HS-5 (cell line): Measurements from ENCODE around the gene PGA5.
"Not testable (repeated sequence)": the region's sequence is repeated elsewhere in the genome, so short reads cannot be mapped to it uniquely, and the experiment has no call there.

Experiments used
- DNase-seq: peaks from one replicate; pipeline ENCODE4 v3.0.0-alpha.2; 2012; ENCODE audit warnings: low read depth

PGA5 gene

DNA sequence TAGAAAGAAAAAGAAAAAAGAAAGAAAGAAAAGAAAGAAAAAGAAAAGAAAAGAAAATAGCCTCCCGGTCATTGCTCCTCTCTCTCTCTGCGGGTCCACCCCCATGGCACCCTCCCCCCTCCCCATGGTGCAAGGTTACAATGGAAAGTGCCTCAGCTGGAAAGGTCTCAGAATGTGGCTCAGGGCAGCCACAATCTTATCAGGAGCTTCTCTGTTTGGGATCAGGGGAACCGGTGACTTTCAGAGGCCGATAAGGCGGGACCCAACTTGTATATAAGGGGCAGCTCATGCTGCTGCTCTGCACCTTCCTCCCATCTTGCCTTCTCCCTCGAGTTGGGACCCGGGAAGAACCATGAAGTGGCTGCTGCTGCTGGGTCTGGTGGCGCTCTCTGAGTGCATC is at the start of gene PGA5:
TSS of gene PGA5 (plus strand) at position 301 of the 400 bp plus-strand sequence. CDS start at position 353, 52 bp downstream.
- DNase-seq = not testable (repeated sequence)

DNA sequence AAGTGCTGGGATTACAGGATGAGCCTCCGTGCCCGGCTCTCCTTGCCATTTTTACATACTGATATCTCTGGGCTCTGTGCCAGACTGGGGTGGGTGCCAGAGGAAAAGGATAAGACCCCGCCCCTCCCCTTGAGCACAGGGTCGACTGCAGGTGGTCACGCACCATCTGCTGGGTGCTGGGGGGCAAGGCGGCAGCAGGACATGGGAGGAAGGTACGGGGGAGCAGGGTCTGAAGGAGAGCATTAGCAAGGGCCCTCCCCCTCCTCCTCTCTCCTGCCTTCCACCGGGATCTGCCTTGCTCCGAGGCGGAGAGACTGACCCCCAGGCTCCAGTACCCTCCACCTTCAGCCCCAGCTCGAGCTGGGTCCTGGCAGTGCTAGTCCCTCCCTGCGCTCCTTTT is 47.4 kb upstream of the PGA5 start:
- DNase-seq = no peak

DNA sequence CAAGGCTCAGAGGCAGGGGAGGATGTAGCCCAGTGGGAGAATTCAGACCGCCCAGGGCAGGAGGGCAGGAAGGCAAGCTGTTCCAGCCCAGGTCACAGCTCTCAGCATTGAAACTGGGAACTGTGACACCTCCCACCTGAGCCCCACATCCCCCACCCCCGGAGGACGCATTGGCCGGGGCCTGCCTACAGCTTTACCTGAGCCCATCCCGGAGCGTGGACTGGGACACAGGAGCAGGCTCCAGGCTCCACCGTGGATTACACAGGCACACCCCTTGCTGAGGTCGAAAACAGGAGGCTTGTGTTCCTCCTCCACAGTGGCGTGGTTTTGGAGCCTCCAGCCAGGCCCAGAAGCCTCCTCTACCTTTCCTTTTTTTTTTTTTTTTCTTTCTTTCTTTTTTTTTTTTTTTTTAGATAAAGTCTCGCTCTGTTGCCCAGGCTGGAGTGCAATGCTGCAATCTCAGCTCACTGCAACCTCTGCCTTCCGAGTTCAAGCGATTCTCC is 46.8 kb upstream of the PGA5 start:
- no peak for DNase-seq

DNA sequence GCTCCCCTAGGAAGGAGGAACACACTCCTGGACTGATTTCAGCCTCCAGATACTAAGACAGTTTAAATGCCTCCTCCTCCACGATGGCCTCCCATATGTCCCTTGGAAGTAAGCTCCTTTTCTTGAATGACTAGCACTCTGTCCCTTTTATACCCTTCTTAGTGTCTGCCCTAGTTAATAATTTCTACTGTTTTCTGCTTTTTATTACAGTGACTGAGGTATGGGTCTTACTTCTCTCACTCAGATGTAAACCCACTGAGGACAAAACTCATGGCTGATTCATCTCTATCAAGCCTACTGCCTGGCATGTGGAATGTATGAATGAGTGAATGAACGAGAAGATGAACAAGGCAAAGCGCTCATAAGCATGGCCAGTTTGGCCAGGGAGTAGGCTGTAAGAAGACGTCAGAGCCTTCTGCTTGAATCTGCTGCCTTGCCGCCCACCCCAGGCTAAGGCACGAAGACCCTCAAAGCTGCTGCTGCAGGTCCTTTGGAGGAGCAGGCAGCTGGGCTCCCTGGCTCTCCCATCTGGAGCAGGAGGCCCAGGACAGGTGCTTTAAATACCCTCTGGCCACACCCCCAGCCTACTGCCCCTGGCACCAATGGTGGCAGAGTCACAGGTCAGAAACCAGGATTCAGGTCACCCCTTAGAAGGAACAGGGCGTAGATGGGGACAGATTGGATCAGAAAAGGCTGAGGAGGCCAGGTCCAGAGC is 45.8 kb upstream of the PGA5 start:
- DNase-seq = no peak

DNA sequence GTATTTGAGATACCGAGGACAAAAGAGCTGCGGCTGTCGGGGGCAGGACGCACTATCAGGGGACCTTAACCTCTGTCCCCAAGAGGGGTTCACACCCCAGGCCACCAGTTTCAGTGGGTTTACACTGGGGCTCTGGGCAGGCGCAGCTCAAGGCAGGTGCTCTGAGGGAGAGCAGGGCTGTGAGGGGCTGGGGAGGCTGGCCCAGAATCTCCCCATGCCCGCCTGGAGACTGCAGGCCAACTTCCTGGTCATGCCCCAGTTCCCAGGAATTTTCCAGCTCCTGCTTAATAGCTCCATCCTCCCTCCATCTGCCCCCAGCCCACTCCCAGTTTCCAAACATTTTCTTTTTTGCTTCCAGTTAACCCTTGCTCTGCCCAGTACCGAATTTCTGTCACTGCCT is 45.3 kb upstream of the PGA5 start:
- no peak for DNase-seq

DNA sequence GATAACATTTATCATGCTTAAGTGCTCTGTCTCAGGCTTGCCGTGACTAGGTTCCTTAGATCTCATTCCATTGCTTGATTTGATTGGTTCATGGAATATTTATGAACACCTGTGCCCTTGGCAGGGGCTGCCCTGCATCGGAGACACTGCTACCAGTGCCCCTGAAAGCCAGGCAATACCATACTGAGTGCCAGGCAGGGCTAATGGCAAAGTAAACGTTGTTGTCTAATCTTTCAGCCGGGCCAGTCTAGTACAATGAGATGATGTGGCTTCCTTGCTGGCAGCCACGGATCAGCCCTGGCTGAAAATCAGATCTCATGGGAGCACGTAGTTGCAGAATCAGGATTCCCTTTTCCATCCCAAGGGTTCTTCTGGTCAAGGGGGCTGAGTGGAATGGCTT is 42.6 kb upstream of the PGA5 start:
- no peak for DNase-seq

DNA sequence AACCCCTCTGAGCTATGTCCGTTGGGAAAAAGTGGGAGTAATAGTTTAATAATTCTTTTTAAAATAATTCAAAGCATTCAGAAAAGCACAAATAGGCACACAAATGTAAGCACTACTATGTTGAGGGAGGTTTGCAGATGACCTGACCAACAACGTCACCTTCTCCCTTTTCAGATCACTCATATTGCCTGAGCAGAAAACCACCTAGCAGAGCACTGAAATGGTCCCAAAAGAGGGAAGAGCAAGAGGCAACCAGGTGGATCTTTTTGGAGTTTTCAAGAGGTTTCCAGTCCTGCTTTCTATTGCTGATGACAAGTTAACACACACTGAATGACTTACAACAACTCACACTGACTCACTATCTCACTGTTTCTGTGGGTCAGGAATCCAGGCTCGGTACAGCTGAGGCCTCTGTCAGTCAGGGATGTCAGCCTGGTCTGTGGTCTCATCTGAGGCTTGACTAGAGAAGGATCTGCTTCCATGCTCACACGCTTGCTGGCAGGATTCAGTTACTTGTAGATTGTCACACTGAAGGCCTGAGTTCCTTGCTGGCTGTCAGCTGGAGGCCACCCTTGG is 41.9 kb upstream of the PGA5 start:
- DNase-seq = no peak

DNA sequence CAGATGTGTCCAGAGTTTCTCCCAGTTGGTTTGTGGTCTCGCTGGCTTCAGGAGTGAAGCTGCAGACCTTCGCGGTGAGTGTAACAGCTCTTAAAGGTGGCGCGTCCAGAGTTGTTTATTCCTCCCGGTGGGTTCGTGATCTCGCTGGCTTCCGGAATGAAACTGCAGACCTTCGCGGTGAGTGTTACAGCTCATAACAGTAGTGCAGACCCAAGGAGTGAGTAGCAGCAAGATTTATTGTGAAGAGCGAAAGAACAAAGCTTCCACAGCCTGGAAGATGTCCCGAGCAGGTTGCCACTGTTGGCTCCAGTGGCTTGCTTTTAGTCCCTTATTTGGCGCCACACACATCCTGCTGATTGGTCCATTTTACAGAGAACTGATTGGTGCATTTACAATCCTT is 39.5 kb upstream of the PGA5 start:
- no peak for DNase-seq

DNA sequence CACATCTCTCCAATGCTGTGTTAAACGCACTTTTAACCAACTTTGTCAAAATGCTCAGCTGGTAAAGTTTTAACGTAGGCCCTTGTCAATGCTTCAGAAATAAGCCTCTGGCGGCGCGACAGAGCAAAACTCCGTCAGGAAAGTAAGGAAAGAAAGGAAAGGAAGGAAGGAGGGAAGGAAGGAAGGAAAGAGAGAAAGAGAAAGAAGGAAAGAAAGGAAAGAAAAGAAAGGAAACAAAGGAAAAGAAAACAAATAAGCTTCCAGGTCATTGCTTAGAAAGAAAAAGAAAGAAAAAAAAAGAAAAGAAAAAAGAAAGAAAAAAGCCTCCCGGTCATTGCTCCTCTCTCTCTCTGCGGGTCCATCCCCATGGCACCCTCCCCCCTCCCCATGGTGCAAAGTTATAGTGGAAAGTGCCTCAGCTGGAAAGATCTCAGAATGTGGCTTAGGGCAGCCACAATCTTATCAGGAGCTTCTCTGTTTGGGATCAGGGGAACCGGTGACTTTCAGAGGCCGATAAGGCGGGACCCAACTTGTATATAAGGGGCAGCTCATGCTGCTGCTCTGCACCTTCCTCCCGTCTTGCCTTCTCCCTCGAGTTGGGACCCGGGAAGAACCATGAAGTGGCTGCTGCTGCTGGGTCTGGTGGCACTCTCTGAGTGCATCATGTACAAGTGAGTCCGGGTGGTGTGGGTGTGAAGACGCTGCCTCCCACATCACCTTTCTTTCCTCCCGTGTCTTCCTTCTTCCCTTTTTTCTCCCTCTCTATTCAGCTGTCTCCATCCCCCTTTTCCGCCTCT is 37.8 kb upstream of the PGA5 start, which contains the start of gene PGA3:
TSS of gene PGA3 (plus strand) at position 566 of the 797 bp plus-strand sequence. CDS start at position 616, 50 bp downstream.
- not testable (repeated sequence) for DNase-seq

DNA sequence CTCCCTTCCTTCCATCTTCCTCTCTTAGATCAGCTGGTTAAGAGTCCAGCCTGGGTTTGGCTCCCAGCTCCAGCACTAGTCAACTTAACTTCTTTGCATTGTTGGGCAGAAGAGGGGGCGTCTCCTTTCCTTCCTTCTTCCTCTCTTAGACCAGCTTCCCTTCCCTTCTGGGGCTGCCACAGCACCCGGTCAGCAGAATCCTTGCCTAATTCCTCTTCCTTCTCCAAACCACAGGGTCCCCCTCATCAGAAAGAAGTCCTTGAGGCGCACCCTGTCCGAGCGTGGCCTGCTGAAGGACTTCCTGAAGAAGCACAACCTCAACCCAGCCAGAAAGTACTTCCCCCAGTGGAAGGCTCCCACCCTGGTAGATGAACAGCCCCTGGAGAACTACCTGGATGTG is 37.1 kb upstream of the PGA5 start:
- DNase-seq = not testable (repeated sequence)

DNA sequence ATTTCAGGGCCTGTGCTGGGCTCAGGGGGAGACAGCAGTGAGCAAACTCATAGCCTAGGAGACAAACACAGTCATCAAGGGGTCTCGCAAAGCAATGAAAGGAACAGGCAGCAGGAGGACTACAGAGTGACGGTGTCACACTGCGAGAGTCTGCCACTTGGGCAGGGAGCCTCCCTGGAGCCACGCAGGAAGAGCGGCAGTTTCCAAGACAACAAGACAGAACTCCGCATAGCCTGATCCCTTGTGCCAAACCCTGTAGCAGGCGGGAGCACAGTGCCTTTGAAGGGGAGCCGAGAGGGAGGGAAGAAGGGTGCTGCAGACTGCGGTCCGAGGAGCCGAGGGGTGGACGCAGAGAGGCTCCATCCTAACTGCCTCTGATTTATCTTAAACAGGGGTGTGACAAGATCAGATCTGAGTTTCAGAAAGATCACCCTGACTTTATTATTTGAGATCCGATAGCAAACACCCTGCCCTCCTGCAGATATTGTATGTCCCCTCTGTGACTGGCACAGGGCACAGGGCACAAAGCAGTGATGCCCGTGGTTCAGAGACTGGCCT is 36.4 kb upstream of the PGA5 start:
- DNase-seq = not testable (repeated sequence)

DNA sequence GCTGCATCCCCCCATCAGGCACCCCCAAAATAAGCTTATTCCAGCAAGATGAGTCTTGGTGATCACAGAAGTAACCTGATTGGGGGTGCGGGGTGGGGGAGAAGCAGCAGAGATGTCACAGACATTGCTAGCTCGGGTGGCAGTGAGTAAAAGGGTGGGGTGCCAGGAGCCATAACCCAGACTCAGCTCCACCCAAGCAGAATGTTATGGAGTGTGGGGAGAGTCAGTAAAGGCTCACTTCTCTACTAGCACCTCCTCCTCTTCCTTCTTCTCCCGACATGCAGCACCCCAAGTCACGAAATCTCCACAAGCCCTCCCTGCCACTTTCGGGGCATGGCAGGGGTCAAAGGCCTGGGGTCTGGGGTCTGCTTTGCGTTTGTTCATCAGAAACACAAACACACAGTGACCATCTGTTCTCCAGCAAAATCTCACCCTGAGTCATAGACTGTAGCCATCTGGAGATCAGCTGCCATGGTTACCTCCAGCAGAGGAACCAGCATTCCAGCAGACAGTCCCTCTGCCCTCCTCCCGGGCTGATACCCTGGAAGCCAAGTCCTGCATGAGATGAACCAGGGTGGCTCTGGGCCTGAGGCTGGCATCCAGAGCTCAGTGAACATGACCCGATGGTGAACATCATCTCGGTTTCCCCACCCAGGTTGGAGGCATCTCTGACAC is 33.2 kb upstream of the PGA5 start:
- DNase-seq = not testable (repeated sequence)

DNA sequence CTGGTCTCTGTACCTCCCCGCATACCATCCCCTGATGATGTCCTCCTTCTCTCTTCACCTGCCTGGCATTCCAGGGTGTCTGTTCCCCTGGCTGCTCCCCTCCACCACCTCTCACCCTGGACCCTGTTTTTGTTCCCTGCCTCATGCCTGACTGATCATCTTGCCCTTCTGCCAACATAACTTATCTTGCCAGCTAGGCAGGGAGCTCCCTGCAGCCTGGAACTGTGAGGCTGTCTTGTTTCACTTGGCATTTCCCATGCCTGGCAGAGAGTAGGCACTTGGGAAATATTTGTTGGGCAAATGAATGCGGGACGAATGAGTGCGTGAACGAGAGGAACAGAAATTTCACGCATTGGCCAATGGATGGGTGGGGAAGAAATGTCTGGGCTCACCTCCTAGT is 30.3 kb upstream of the PGA5 start:
- DNase-seq = not testable (repeated sequence)

DNA sequence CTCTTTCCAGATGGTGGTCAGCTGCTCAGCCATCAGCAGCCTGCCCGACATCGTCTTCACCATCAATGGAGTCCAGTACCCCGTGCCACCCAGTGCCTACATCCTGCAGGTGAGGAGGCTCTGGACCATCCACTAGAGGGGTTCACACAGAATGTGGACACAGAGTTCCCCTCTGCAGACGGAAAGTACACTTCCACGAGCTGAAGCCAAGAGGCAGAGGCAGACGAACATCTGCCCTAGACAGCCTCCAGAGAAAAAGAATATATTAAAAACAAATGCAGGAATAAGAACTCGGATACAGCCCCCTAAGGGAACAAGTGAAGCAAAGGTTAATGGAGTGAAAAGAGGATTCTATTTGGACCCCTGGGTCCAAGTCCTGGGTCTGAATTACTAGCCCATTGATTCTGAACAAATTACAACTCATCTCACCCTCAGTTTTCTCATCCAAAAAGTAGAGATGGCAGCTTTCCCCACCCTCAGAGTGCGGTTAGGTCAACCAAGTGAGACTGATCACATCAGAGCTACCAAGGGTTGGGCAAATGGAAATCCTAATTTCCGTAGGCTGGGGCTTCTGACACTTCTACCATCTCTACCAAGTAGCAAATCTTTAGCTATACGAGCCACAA is 29.5 kb upstream of the PGA5 start:
- not testable (repeated sequence) for DNase-seq

DNA sequence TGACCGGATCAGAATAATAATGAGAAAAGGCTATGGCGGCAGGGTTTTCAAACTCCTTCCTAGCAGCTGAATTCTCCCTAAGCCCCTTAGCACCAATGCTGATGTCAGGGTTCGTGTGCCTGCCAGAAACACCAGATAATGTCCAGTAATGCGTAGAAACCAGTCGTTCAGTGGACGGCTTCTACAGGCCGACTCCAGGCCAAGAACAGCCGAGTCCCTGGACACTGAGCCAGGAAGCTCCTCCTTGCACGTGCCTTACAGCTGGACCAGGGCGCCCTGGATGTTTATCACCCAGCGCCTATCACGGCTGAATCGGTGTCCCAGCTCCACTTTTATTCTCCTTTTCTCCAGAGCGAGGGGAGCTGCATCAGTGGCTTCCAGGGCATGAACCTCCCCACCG is 28.8 kb upstream of the PGA5 start:
- not testable (repeated sequence) for DNase-seq

DNA sequence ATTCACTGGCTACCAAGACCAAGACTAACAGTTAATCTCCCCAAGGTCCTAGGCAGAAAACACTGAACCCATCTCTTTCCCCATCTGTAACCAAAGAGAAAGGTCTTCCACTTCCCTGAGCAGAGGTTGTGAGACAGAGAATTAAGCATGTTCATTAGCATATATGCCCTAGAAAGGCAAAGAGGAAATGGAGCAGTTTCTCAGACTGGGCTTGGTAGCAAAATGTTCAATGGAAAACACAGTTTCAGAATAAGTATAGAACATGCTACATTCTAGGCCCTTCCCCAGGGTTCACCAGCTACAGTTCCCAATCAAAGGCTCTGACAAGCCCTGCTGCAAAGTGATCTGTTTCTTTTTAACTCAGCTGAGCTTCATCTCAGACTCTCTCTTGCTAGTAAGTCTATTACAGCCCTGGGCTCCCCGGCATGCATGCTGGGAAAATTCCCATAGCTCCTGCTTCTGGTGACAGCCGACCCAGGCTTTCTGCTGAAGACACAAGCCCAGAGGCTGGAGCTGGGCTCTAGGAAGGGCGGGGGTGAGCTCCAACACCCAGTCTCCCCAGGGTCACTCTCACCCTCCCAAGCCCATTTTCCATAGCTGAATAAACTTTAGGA is 27.2 kb upstream of the PGA5 start:
- not testable (repeated sequence) for DNase-seq

DNA sequence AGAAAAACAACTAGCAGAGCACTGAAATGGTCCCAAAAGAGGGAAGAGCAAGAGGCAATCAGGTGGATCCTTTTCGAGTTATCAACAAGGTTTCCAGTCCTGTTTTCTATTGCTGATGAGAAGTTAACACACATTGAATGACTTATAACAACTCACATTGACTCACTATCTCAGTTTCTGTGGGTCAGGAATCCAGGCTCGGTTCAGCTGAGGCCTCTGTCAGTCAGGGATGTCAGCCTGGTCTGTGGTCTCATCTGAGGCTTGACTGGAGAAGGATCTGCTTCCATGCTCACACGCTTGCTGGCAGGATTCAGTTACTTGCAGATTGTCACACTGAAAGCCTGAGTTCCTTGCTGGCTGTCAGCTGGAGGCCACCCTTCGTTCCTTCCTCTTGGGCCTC is 22.7 kb upstream of the PGA5 start:
- not testable (repeated sequence) for DNase-seq

DNA sequence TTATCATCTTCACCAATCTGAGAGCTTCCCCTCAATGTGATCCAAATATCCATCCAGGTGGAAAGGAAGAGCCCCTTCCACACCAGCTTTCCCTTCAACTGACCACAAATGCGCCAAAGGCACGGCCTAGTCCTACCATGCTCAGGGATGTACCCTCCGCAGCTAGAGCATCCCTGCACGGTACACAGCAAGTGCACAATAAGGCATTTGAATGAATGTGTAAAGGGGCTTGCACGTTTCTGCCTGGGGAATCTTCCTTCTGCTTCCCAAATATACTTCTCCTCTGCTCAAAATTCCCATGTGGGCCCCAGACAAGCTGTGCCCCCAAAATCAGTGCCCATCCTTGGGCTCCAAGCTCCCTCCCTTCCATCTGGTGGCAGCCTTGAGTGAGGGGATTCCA is 22.0 kb upstream of the PGA5 start:
- DNase-seq = not testable (repeated sequence)

DNA sequence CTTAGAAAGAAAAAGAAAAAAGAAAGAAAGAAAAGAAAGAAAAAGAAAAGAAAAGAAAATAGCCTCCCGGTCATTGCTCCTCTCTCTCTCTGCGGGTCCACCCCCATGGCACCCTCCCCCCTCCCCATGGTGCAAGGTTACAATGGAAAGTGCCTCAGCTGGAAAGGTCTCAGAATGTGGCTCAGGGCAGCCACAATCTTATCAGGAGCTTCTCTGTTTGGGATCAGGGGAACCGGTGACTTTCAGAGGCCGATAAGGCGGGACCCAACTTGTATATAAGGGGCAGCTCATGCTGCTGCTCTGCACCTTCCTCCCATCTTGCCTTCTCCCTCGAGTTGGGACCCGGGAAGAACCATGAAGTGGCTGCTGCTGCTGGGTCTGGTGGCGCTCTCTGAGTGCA is 18.9 kb upstream of the PGA5 start, which contains the start of gene PGA4:
TSS of gene PGA4 (plus strand) at position 301 of the 400 bp plus-strand sequence. CDS start at position 355, 54 bp downstream.
- DNase-seq = not testable (repeated sequence)

DNA sequence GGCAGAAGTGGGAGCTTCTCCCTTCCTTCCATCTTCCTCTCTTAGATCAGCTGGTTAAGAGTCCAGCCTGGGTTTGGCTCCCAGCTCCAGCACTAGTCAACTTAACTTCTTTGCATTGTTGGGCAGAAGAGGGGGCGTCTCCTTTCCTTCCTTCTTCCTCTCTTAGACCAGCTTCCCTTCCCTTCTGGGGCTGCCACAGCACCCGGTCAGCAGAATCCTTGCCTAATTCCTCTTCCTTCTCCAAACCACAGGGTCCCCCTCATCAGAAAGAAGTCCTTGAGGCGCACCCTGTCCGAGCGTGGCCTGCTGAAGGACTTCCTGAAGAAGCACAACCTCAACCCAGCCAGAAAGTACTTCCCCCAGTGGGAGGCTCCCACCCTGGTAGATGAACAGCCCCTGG is 18.3 kb upstream of the PGA5 start:
- not testable (repeated sequence) for DNase-seq
